HCT116 (cell line): ENCODE measurements around the gene THAP9. TPM values are rescaled to one million over a fixed set of nuclear protein-coding genes. Genes with fewer than 3 reads are reported as not detected.
A peak's percentile ranks its signal among the peaks of the same experiment; 100 is the strongest.

Source experiments
- ATAC-seq: fragments of 200-7000 bp; cut with Tn5 transposase; 2 replicates; pipeline ENCODE4 v1.9.1; 2020; ENCODE audit warnings: mild to moderate bottlenecking, moderate library complexity
- BruUV-seq: library from RNA; stranded (reverse); fragments of 400-500 nt; replicated peaks from 2 replicates; lab custom pipeline; 2021; lab: Mats Ljungman, UMichigan
- CTCF ChIA-PET: fragments of 300-600 bp; sonication (Branson Sonifier 250); formaldehyde crosslinking; loops from one replicate; lab custom pipeline; 2021; ENCODE audit warnings: antibody characterized with exemption; lab: Charles Lee
- POLR2A ChIA-PET: fragments of 300-600, 350-600 bp; sonication (Branson Sonifier 250); formaldehyde crosslinking; loops from one replicate; lab custom pipeline; 2021; ENCODE audit warnings: antibody characterized with exemption; lab: Charles Lee
- RAD21 ChIA-PET, 2 experiments: fragments of 300-600 bp; sonication (Branson Sonifier 250); formaldehyde crosslinking; loops; one replicate each; lab custom pipeline; 2023; ENCODE audit warnings: low total read pairs in 2 of 2; ENCODE audit not compliant: uncharacterized antibody in 2 of 2, unreplicated experiment in 2 of 2, low non-redundant PET in 1 of 2; lab: Charles Lee
- DNase-seq: peaks from one replicate; pipeline ENCODE4 v3.0.0-alpha.2; 2010; ENCODE audit warnings: low read depth, low spot score
- H2AFZ ChIP-seq: fragments of 200-600 bp; shearing (Covaris generic), sonication (generic); 2 replicates; pipeline ENCODE4 v1.6.1; 2017; ENCODE audit warnings: low read depth, mixed run types, mixed read lengths, antibody characterized with exemption, low read length; ENCODE audit not compliant: poor library complexity, severe bottlenecking
- H3K27ac ChIP-seq: 2 replicates; pipeline ENCODE4 v1.5.1; 2012; ENCODE audit warnings: low read depth, low read length
- H3K27me3 ChIP-seq: fragments of 200-600 bp; sonication (generic); 2 replicates; pipeline ENCODE4 v1.6.1; 2016; ENCODE audit warnings: mixed run types, low read length, mixed read lengths; ENCODE audit not compliant: insufficient read depth
- H3K36me3 ChIP-seq, 2 experiments: fragments of 200-500 bp in 1 of 2; fragments of 200-600 bp in 1 of 2; sonication (Bioruptor generic) in 1 of 2; sonication (generic) in 1 of 2; 2 replicates each; pipeline versions ENCODE4 v1.5.1 to v1.6.1; 2014 to 2016; ENCODE audit warnings: low read length in 2 of 2, inconsistent platforms in 1 of 2, mixed read lengths in 1 of 2, mixed run types in 1 of 2; ENCODE audit not compliant: insufficient read depth in 2 of 2, control insufficient read depth in 1 of 2
- H3K4me1 ChIP-seq, 2 experiments: fragments of 200-600 bp in 1 of 2; sonication (generic) in 1 of 2; 2 replicates each; pipeline versions ENCODE4 v1.5.1 to v1.6.1; 2012 to 2017; ENCODE audit warnings: low read length in 2 of 2, inconsistent platforms in 1 of 2, mild to moderate bottlenecking in 1 of 2, mixed read lengths in 1 of 2, mixed run types in 1 of 2, moderate library complexity in 1 of 2; ENCODE audit not compliant: insufficient read depth in 2 of 2, control insufficient read depth in 1 of 2
- H3K4me2 ChIP-seq: fragments of 200-600 bp; sonication (generic); 2 replicates; pipeline ENCODE4 v1.6.1; 2017; ENCODE audit warnings: mixed run types, low read length, mixed read lengths
- H3K4me3 ChIP-seq, 2 experiments: fragments of 200-600 bp in 1 of 2; sonication (generic) in 1 of 2; replicated peaks in 1 of 2; 2 replicates each; pipeline ENCODE4 v1.5.1; 2011 to 2016; ENCODE audit warnings: low read length in 2 of 2, control low read depth in 1 of 2, low read depth in 1 of 2, mild to moderate bottlenecking in 1 of 2, mixed read lengths in 1 of 2, mixed run types in 1 of 2
- H3K79me2 ChIP-seq: fragments of 200-600 bp; sonication (generic); 2 replicates; pipeline ENCODE4 v1.6.1; 2017; ENCODE audit warnings: mild to moderate bottlenecking, mixed run types, low read length, moderate library complexity, mixed read lengths; ENCODE audit not compliant: insufficient read depth
- H3K9ac ChIP-seq: fragments of 200-600 bp; sonication (generic); 2 replicates; pipeline ENCODE4 v1.6.1; 2016; ENCODE audit warnings: low read length, mixed read lengths
- H3K9me2 ChIP-seq: fragments of 200-600 bp; sonication (generic), shearing (Covaris generic); 2 replicates; pipeline ENCODE4 v1.6.1; 2017; ENCODE audit warnings: mixed run types, mild to moderate bottlenecking, moderate library complexity; ENCODE audit not compliant: insufficient read depth
- H3K9me3 ChIP-seq, 2 experiments: fragments of 200-500 bp in 1 of 2; fragments of 200-600 bp in 1 of 2; sonication (Bioruptor generic) in 1 of 2; sonication (generic) in 1 of 2; 2 replicates each; pipeline ENCODE4 v1.6.1; 2014 to 2017; ENCODE audit warnings: low read length in 2 of 2, mixed read lengths in 2 of 2, inconsistent platforms in 1 of 2, low read depth in 1 of 2, mild to moderate bottlenecking in 1 of 2, mixed run types in 1 of 2, moderate library complexity in 1 of 2; ENCODE audit not compliant: control insufficient read depth in 1 of 2, insufficient read depth in 1 of 2
- H4K20me1 ChIP-seq: fragments of 200-600 bp; sonication (generic), shearing (Covaris generic); 2 replicates; pipeline ENCODE4 v1.6.1; 2017; ENCODE audit warnings: mixed run types, mild to moderate bottlenecking, moderate library complexity; ENCODE audit not compliant: insufficient read depth
- CBX3 ChIP-seq: IDR thresholded peaks from 2 replicates; pipeline ENCODE4 v1.6.1; 2012; ENCODE audit warnings: low read depth
- CEBPB ChIP-seq: IDR thresholded peaks from 2 replicates; pipeline ENCODE4 v1.6.1; 2012; ENCODE audit warnings: low read depth
- EGR1 ChIP-seq: IDR thresholded peaks from 2 replicates; pipeline ENCODE4 v1.6.1; 2012; ENCODE audit warnings: low read depth
- ELF1 ChIP-seq: IDR thresholded peaks from 2 replicates; pipeline ENCODE4 v1.6.1; 2012; ENCODE audit warnings: low read depth, borderline replicate concordance
- EZH2 ChIP-seq: fragments of 200-600 bp; sonication (generic); IDR thresholded peaks from 2 replicates; pipeline ENCODE4 v1.6.1; 2017; ENCODE audit warnings: antibody characterized with exemption, mixed run types
- EZH2phosphoT487 ChIP-seq: fragments of 200-600 bp; IDR thresholded peaks from 2 replicates; pipeline ENCODE4 v1.6.1; 2018; ENCODE audit warnings: antibody characterized with exemption, borderline replicate concordance
- FOSL1 ChIP-seq: IDR thresholded peaks from 2 replicates; pipeline ENCODE4 v1.6.1; 2012; ENCODE audit warnings: low read depth
- JUND ChIP-seq: IDR thresholded peaks from 2 replicates; pipeline ENCODE4 v1.6.1; 2012
- MAX ChIP-seq: IDR thresholded peaks from 2 replicates; pipeline ENCODE4 v1.6.1; 2012
- POLR2A ChIP-seq: IDR thresholded peaks from 2 replicates; pipeline ENCODE4 v1.7.0; 2011; ENCODE audit warnings: borderline replicate concordance; ENCODE audit not compliant: insufficient read depth, insufficient read length; ENCODE audit errors: extremely low read depth
- RAD21 ChIP-seq: IDR thresholded peaks from 2 replicates; pipeline ENCODE4 v1.6.1; 2012; ENCODE audit warnings: low read depth, mild to moderate bottlenecking
- SIN3A ChIP-seq: IDR thresholded peaks from 2 replicates; pipeline ENCODE4 v1.6.1; 2012; ENCODE audit warnings: low read depth
- SP1 ChIP-seq: IDR thresholded peaks from 2 replicates; pipeline ENCODE4 v1.6.1; 2012; ENCODE audit warnings: low read depth
- SRF ChIP-seq: IDR thresholded peaks from 2 replicates; pipeline ENCODE4 v1.6.1; 2012; ENCODE audit warnings: low read depth
- TCF7L2 ChIP-seq: IDR thresholded peaks from 2 replicates; pipeline ENCODE4 v1.7.0; 2011; ENCODE audit warnings: borderline replicate concordance, inconsistent platforms; ENCODE audit not compliant: insufficient read depth, insufficient read length; ENCODE audit errors: extremely low read depth
- YY1 ChIP-seq: IDR thresholded peaks from 2 replicates; pipeline ENCODE4 v1.6.1; 2011; ENCODE audit warnings: low read length, low read depth, moderate library complexity, mild to moderate bottlenecking; ENCODE audit not compliant: insufficient replicate concordance; ENCODE audit errors: extremely low read depth
- ZBTB33 ChIP-seq: IDR thresholded peaks from 2 replicates; pipeline ENCODE4 v1.6.1; 2011; ENCODE audit warnings: mild to moderate bottlenecking, low read length, moderate library complexity; ENCODE audit not compliant: insufficient replicate concordance; ENCODE audit errors: extremely low read depth
- ZFX ChIP-seq: fragments of 450-650 bp; IDR thresholded peaks from 2 replicates; pipeline ENCODE4 v1.6.1; 2017
- ZNF274 ChIP-seq: fragments of 200-500 bp; sonication (Bioruptor generic); IDR thresholded peaks from 2 replicates; pipeline ENCODE4 v1.6.1; 2014; ENCODE audit warnings: mild to moderate bottlenecking, low read depth, low read length, inconsistent platforms
- intact Hi-C: fragments of 100-400 bp; cut with micrococcal nuclease; formaldehyde crosslinking; loops from 2 replicates; pipeline ENCODE4 v1.10.0; 2022
- total RNA-seq: library from RNA; stranded (reverse); gene quantifications from one replicate; pipeline ENCODE4 v1.2.1, GENCODE V29; 2021; ENCODE audit not compliant: unreplicated experiment
- TF ChIP-seq, protein P1 (sequence below): IDR thresholded peaks from 2 replicates; pipeline ENCODE4 v1.6.1; 2012; ENCODE audit warnings: low read depth

Gene THAP9
- total RNA-seq, 1 experiment from 2014 or later = 6.4 TPM

GRCh38 chr4:82890901-82891706, 9.4 kb upstream of the THAP9 start, which contains the start of gene SEC31A:
SEC31A (minus strand) TSS chr4:82891153; CDS start chr4:82881936, 9,217 bp downstream.
- CTCF ChIA-PET = no interaction called here
- H2AFZ ChIP-seq = no peak within 1 kb of the TSS
- peak; percentile 77 for DNase-seq
- peaks cover 3 to 30% of the 10 kb centered on the region in 2 experiments; a peak in 3 of 4 replicates for H3K4me1 ChIP-seq
- H3K36me3 ChIP-seq = peaks cover 24% of the 10 kb centered on the region in 2 experiments
- peak within 1 kb of the TSS; percentile 91 for H3K9ac ChIP-seq
- peak within 1 kb of the TSS; percentile 80 to 91 for H3K4me3 ChIP-seq
- no peaks in the 10 kb centered on the region for H3K27me3 ChIP-seq
- POLR2A ChIA-PET = interaction anchor here (1.0 to 2.8 kb wide), 2 partner anchors 9 kb away, joined by 9 to 12 read pairs; partner anchors contain the start of gene THAP9
- intact Hi-C loops = no loop called here
- H3K4me2 ChIP-seq = peak within 1 kb of the TSS; percentile 82
- peaks cover 83% of the 10 kb centered on the region for H3K79me2 ChIP-seq
- H4K20me1 ChIP-seq = peaks cover 5% of the 10 kb centered on the region; the same call in 1 of the 2 replicates
- H3K9me2 ChIP-seq = no peaks in the 10 kb centered on the region
- peak; percentile 93 for ATAC-seq
- BruUV-seq = TSS peak; percentile 94
- peak within 1 kb of the TSS; percentile 84 for H3K27ac ChIP-seq
- no peaks in the 10 kb centered on the region for H3K9me3 ChIP-seq
- RAD21 ChIA-PET = no interaction called here
- TF ChIP-seq POLR2A = peak; percentile 77
- no peak for TF ChIP-seq RAD21
- no peak for TF ChIP-seq ELF1
- TF ChIP-seq JUND = no peak
- no peak for TF ChIP-seq ZBTB33
- no peak for TF ChIP-seq ZNF274
- TF ChIP-seq EZH2 = no peak
- TF ChIP-seq SP1 = no peak
- no peak for TF ChIP-seq EZH2phosphoT487
- no peak for TF ChIP-seq CBX3
- TF ChIP-seq TCF7L2 = peak; percentile 28
- no peak for TF ChIP-seq FOSL1
- peak; percentile 93 for TF ChIP-seq ZFX
- no peak for TF ChIP-seq CEBPB
- TF ChIP-seq EGR1 = no peak
- TF ChIP-seq, protein P1, sequence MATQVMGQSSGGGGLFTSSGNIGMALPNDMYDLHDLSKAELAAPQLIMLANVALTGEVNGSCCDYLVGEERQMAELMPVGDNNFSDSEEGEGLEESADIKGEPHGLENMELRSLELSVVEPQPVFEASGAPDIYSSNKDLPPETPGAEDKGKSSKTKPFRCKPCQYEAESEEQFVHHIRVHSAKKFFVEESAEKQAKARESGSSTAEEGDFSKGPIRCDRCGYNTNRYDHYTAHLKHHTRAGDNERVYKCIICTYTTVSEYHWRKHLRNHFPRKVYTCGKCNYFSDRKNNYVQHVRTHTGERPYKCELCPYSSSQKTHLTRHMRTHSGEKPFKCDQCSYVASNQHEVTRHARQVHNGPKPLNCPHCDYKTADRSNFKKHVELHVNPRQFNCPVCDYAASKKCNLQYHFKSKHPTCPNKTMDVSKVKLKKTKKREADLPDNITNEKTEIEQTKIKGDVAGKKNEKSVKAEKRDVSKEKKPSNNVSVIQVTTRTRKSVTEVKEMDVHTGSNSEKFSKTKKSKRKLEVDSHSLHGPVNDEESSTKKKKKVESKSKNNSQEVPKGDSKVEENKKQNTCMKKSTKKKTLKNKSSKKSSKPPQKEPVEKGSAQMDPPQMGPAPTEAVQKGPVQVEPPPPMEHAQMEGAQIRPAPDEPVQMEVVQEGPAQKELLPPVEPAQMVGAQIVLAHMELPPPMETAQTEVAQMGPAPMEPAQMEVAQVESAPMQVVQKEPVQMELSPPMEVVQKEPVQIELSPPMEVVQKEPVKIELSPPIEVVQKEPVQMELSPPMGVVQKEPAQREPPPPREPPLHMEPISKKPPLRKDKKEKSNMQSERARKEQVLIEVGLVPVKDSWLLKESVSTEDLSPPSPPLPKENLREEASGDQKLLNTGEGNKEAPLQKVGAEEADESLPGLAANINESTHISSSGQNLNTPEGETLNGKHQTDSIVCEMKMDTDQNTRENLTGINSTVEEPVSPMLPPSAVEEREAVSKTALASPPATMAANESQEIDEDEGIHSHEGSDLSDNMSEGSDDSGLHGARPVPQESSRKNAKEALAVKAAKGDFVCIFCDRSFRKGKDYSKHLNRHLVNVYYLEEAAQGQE = no peak
- no peak for TF ChIP-seq SRF
- no peak for TF ChIP-seq SIN3A
- no peak for TF ChIP-seq MAX
- peak; percentile 85 for TF ChIP-seq YY1
